ENCODE results near the gene PTPRT. TPM values are rescaled to one million over a fixed set of nuclear protein-coding genes. Genes with fewer than 3 reads are reported as not detected.

PTPRT gene
- total and polyA plus RNA-seq, 2 of the 13 experiments (the other 11 are each of a cell fraction or from before 2014, with no cell fraction given): under 0.01 to 0.09 TPM

DNA sequence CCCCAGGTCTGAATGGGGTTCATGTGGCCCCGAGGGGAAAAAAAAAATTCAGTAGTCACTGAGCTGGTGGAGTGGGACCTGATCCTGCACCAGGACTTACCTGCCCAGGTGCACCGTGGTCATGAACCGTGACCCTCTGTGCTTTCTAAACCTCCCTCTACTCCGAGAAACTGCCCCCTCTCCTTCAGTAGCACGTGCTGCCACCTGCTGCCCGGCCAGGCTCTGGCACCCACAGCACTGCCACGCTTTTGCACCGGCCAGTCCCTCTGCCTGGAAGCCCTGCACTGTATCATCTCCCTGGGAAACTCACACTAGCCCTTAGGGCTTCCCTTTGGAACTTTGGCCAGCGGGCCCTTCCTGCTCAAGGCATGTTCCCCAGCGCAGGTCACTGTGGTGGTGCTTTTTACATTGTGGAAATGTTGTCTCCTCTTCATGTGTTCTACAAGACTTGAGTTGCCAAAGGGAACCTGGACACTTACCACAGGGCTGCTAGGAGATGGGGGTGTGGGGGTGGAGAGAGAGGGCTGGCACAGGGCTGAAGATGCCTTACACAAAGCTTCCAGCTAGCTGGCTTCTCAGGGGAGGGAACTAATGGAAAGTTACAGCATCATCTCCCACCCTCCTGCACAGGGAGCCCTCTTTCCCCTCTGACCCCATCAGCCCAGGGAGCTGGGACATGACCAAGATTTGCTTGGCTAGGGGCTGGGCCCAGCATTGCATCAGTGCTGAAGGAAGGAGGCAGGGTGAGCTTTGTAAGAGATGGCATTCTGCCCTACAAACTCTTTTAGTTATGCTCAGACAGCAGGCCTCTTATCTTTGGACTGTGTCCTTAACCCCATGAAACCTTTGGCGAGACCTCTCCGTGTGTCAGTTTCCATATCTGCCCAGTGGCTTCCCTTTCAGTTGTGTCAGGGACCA is 2.5 kb upstream of the PTPRT start:
- Histone ChIP-seq H3K4me1 (ENCODE audit: insufficient read depth, low read length) (no peaks in the 10 kb centered on the region), H3K36me3 (replicated peaks in 1 of 2; ENCODE audit: control insufficient read depth in 1 of 2, insufficient read depth in 2 of 2, low read length in 2 of 2) (no peaks in the 10 kb centered on the region), H3K9me3 (ENCODE audit: low read length) (no peaks in the 10 kb centered on the region), H3K9ac (ENCODE audit: insufficient read depth, low read depth, low read length) (no peak overlapping the region), H3K4me2 (ENCODE audit: low read depth, low read length) (no peak overlapping the region), H2AFZ (ENCODE audit: low read length) (no peak overlapping the region), H3K4me3 (replicated peaks in 1 of 3; ENCODE audit: insufficient read depth in 1 of 3, low read depth in 2 of 3, low read length in 3 of 3) (no peak overlapping the region), H3K27ac (ENCODE audit: extremely low read length, insufficient read depth, low read length) (no peak overlapping the region), H3K27me3 (ENCODE audit: control insufficient read depth in 1 of 2, insufficient read depth in 2 of 2, low read length in 2 of 2) (peaks cover 9 to 44% of the 10 kb centered on the region in 2 experiments; a peak in 3 of 5 replicates), H4K20me1 (ENCODE audit: insufficient read depth, low read length) (no peaks in the 10 kb centered on the region; the same call in 1 of the 2 replicates), H3K79me2 (ENCODE audit: insufficient read depth, low read length) (no peaks in the 10 kb centered on the region)
- FAIRE-seq (peak; percentile 46), DNase-seq (ENCODE audit: low spot score) (peak; percentile 16), ATAC-seq (peak; percentile 87)
- ChIA-PET POLR2A (no interaction called here), CTCF (ENCODE audit: low intra/inter-chr PET ratio, low total read pairs) (interaction anchor here (1.5 to 2.7 kb wide), 2 partner anchors 1233 to 1236 kb away, joined by 4 to 11 read pairs; no protein-coding TSS in a partner anchor)
- in situ Hi-C loops (cut with HindIII; ENCODE audit: extremely low pct_ligation_motif_present, low pct_unique_long_range_greater_than_20kb) (loop anchor here (5.0 to 10.0 kb wide), 3 partner anchors 987 to 1455 kb away; no protein-coding TSS in a partner anchor), intact Hi-C loops (cut with micrococcal nuclease; ENCODE audit: unreplicated experiment) (no loop called here)
- TF ChIP-seq, protein P1, sequence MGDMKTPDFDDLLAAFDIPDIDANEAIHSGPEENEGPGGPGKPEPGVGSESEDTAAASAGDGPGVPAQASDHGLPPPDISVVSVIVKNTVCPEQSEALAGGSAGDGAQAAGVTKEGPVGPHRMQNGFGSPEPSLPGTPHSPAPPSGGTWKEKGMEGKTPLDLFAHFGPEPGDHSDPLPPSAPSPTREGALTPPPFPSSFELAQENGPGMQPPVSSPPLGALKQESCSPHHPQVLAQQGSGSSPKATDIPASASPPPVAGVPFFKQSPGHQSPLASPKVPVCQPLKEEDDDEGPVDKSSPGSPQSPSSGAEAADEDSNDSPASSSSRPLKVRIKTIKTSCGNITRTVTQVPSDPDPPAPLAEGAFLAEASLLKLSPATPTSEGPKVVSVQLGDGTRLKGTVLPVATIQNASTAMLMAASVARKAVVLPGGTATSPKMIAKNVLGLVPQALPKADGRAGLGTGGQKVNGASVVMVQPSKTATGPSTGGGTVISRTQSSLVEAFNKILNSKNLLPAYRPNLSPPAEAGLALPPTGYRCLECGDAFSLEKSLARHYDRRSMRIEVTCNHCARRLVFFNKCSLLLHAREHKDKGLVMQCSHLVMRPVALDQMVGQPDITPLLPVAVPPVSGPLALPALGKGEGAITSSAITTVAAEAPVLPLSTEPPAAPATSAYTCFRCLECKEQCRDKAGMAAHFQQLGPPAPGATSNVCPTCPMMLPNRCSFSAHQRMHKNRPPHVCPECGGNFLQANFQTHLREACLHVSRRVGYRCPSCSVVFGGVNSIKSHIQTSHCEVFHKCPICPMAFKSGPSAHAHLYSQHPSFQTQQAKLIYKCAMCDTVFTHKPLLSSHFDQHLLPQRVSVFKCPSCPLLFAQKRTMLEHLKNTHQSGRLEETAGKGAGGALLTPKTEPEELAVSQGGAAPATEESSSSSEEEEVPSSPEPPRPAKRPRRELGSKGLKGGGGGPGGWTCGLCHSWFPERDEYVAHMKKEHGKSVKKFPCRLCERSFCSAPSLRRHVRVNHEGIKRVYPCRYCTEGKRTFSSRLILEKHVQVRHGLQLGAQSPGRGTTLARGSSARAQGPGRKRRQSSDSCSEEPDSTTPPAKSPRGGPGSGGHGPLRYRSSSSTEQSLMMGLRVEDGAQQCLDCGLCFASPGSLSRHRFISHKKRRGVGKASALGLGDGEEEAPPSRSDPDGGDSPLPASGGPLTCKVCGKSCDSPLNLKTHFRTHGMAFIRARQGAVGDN (CRISPR knock-in tag; IDR thresholded peaks at IDR 0.05): peak; percentile 17; the same call in 1 of the 2 replicates
- TF ChIP-seq ZNF619 (CRISPR knock-in tag; IDR thresholded peaks at IDR 0.05): no peak
- peak; percentile 68 for TF ChIP-seq XRCC5 (optimal IDR thresholded peaks at IDR 0.05; ENCODE audit: low read length)
- TF ChIP-seq, protein P2, sequence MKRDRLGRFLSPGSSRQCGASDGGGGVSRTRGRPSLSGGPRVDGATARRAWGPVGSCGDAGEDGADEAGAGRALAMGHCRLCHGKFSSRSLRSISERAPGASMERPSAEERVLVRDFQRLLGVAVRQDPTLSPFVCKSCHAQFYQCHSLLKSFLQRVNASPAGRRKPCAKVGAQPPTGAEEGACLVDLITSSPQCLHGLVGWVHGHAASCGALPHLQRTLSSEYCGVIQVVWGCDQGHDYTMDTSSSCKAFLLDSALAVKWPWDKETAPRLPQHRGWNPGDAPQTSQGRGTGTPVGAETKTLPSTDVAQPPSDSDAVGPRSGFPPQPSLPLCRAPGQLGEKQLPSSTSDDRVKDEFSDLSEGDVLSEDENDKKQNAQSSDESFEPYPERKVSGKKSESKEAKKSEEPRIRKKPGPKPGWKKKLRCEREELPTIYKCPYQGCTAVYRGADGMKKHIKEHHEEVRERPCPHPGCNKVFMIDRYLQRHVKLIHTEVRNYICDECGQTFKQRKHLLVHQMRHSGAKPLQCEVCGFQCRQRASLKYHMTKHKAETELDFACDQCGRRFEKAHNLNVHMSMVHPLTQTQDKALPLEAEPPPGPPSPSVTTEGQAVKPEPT (CRISPR knock-in tag; IDR thresholded peaks at IDR 0.05; ENCODE audit: low read depth): no peak
- TF ChIP-seq, protein P3, sequence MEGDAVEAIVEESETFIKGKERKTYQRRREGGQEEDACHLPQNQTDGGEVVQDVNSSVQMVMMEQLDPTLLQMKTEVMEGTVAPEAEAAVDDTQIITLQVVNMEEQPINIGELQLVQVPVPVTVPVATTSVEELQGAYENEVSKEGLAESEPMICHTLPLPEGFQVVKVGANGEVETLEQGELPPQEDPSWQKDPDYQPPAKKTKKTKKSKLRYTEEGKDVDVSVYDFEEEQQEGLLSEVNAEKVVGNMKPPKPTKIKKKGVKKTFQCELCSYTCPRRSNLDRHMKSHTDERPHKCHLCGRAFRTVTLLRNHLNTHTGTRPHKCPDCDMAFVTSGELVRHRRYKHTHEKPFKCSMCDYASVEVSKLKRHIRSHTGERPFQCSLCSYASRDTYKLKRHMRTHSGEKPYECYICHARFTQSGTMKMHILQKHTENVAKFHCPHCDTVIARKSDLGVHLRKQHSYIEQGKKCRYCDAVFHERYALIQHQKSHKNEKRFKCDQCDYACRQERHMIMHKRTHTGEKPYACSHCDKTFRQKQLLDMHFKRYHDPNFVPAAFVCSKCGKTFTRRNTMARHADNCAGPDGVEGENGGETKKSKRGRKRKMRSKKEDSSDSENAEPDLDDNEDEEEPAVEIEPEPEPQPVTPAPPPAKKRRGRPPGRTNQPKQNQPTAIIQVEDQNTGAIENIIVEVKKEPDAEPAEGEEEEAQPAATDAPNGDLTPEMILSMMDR (CRISPR knock-in tag; IDR thresholded peaks at IDR 0.05): peak; percentile 80
- peak; percentile 37 for TF ChIP-seq SMC3 (IDR thresholded peaks at IDR 0.05; ENCODE audit: low read length)
- TF ChIP-seq HMG20A (CRISPR knock-in tag; IDR thresholded peaks at IDR 0.05; ENCODE audit: borderline replicate concordance): no peak
- no peak for TF ChIP-seq NBN (conservative IDR thresholded peaks at IDR 0.05)
- TF ChIP-seq, protein P4, sequence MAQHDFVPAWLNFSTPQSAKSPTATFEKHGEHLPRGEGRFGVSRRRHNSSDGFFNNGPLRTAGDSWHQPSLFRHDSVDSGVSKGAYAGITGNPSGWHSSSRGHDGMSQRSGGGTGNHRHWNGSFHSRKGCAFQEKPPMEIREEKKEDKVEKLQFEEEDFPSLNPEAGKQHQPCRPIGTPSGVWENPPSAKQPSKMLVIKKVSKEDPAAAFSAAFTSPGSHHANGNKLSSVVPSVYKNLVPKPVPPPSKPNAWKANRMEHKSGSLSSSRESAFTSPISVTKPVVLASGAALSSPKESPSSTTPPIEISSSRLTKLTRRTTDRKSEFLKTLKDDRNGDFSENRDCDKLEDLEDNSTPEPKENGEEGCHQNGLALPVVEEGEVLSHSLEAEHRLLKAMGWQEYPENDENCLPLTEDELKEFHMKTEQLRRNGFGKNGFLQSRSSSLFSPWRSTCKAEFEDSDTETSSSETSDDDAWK (CRISPR knock-in tag; IDR thresholded peaks at IDR 0.05): no peak
- peak; percentile 64 for TF ChIP-seq STAG1 (CRISPR knock-in tag; IDR thresholded peaks at IDR 0.05)
- peak; percentile 61; the same call in 1 of the 2 replicates for TF ChIP-seq MAZ (IDR thresholded peaks at IDR 0.05; ENCODE audit: borderline replicate concordance, low read depth, low read length)
- TF ChIP-seq MAZ (CRISPR knock-in tag; IDR thresholded peaks at IDR 0.05; ENCODE audit: low read depth): no peak
- no peak for TF ChIP-seq SIN3B (IDR thresholded peaks at IDR 0.05; ENCODE audit: low read length)
- no peak for TF ChIP-seq GTF2F1 (IDR thresholded peaks at IDR 0.05; ENCODE audit: low read length)
- TF ChIP-seq SKI (IDR thresholded peaks at IDR 0.05; ENCODE audit: partially characterized antibody): no peak
- BruUV-seq (replicated peaks): no TSS peak
- WGBS (ENCODE audit: low lambda C conversion rate): 2% methylated on average over 12 of the region's 12 CpGs
